Occipital lobe (tissue), 1 donor: ENCODE data around the gene RBM22. TPM values are rescaled to one million over a fixed set of nuclear protein-coding genes. Genes with fewer than 3 reads are reported as not detected.

ENCODE experiments used
- total RNA-seq: library from RNA; depleted of rRNA; stranded (reverse); fragments of >200 nt; gene quantifications from one replicate; pipeline ENCODE4 v1.2.3, GENCODE V29; 2014

The RBM22 gene
- total RNA-seq, 1 donor from 2014 or later, result 27.6 TPM

Other genes starting within 250 kb of the RBM22 start
- gene NDST1, start 192.9 kb downstream of the RBM22 start, total RNA-seq, result 23.1 TPM
- gene SYNPO, start 60.4 kb downstream of the RBM22 start, total RNA-seq, result 5.8 TPM
- 1.7 TPM for gene MYOZ3, start 39.8 kb downstream of the RBM22 start, total RNA-seq
- gene DCTN4, start 58.0 kb upstream of the RBM22 start, total RNA-seq, result 96.2 TPM
- 1.7 TPM for gene SMIM3, start 77.7 kb upstream of the RBM22 start, total RNA-seq
- gene IRGM, start 145.5 kb upstream of the RBM22 start, total RNA-seq, result not detected
- gene ZNF300, start 203.9 kb upstream of the RBM22 start, total RNA-seq, result 89.4 TPM